IPS DF 19.7 (cell line): ENCODE results near the gene TBC1D1.

Source experiments
- DNase-seq: peaks from one replicate; pipeline ENCODE4 v3.0.0-alpha.2; 2013; ENCODE audit warnings: low read depth, low spot score

The TBC1D1 gene

GRCh38 chr4:38166768-38167167 is 275.9 kb downstream of the TBC1D1 start:
- DNase-seq, result no peak

DNA sequence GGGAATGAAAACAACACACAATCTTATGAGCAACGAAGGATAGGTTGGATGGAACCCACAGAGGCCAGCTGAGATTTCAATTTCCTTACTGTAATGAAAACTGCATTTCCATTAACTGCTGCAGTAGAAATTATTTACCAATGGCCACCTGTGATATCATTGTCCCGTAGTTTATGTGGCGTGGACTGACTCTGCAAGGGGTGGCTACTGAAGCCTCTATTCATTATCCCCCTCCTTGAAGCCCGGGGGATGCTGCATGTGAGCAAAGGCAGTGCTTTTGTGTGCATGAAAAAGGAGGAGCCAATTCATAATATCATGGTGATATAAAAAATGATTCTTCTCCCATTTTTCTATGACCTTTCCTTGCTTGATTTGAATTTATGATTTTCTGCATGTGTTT is 277.1 kb downstream of the TBC1D1 start:
- DNase-seq, result no peak

- no peak for DNase-seq
Measured at GRCh38 chr4:38169524-38169923, 278.6 kb downstream of the TBC1D1 start.

DNA sequence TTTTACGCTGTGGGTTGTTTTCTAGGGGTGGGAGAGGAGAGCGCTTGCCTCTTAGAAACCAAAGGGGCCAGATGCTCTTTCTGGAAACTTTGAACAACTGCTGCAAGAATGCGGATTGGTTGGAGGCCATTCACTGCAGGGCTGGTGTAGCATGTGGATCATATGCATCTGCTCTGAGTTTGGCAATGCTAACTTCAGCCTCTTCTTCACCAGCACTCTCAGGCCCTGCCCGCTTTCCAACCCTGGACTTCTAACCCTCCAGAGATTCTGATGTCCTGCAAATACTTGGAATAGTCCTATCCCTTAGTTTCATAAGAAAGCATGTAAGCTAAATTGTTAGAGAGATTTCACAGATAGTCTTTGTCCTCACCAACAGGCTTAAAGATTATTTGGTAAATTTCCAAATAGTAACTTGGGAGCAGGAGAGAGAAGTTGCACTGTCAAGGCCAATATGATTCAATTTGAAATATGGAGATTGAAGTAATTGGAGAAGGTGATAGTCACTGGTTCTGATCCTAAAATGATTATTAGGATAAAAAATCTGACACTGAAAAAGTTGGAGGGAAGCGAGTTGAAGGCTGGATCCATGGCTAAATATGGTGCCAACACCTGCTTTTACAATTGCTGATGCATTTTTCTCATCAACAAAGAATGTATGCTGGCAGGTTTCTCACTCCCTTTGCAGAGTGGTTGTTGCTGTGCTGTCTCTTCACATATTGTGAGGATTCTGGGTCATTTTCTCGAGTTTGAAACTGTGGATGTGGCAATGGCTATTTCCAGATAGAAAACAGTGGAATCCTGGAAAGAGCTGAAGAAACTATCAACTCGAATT is 279.7 kb downstream of the TBC1D1 start:
- DNase-seq, result no peak

- no peak for DNase-seq
Measured at GRCh38 chr4:38172078-38172477, 281.2 kb downstream of the TBC1D1 start.

GRCh38 chr4:38173935-38174518 is 283.1 kb downstream of the TBC1D1 start:
- DNase-seq, result no peak

- DNase-seq, result no peak
Measured at GRCh38 chr4:38174801-38175200, 283.9 kb downstream of the TBC1D1 start.

GRCh38 chr4:38176165-38176564 is 285.3 kb downstream of the TBC1D1 start:
- no peak for DNase-seq

DNA sequence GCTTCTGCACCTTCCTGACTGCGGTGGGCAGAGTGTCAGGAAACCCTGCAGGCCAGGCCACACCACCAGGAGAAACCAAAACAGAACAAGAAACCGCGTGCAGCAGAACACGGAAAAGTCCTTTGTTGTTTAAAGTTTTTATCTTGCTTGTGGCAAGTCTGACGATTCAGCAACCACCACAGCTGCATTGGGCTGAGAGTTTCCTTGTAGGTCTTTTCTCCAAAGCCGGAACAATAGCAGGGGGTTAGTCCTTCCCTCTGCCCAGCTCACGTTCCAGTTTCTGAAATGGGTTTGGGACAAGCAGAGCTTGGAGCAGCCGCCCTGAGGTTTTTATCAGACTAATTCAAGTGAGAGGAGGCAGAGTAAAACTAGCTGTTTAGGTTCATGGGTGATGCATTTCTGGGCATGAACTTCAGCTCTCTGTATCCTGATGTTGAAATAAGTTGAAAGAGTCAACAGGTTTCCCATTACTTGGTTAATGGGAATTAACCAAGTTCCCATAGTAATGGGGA is 286.2 kb downstream of the TBC1D1 start:
- DNase-seq, result no peak

DNA sequence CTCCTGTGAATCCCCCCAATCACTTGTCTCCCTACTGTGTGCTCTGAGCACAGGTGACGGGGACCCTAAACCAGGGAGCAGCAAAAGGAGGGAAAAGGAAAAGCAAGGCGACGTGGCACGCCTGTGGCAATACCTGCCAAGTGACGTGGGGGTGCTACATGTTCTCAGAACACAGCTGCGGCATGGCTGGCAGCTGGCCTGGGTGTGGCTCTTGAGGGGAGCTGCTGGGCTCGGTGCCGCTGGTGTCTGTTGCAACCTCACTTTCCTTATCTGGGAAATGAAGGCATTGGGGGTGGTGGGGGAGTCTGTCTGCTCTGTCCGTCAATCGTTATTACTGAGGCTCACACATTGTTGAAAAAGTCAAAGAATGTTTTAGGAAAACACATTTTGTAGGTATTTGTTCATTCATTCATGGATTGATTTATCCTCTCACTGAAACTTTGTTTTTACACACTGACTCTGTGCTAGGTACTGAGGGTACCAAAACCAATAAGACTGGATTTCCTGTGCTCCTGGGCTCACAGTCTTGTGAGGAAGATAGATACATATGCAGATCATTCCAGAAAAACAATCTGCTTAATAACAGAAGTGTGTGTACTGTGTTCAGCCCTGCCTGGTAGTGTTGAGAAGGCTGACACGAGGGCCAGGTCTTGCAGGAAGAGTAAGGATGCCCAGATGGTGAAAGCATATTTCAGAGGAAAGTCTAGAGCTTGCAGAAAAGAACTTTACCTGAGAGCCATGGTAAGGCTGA is 286.9 kb downstream of the TBC1D1 start:
- DNase-seq, result no peak

DNA sequence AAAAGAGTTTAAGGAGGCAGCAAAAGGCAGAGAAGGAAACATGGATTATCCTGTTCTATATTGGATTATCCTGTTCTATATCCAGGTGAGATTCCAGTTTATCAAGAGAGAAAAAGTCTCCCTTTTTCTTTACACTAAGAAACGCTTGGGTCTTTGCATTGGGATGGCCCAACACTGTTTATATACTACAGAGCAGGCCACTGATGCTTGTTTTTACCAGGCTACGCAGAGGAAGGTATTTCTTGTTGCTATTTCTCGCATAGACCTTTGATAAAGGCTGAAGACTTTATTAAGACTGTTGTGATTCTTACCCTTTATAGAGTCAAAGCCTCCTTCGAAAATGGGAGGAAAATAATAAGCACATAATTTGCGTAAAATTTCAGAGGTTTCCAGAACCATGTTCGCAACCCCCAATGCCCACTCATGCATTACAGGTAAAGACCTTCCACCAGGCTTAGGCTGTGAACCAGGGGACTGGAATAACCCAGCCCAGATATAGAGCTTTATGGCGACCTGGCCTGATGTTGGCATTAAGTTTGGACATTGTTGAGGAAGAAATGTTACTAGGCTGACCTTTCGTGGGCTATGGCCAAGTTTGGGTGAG is 287.6 kb downstream of the TBC1D1 start:
- DNase-seq, result no peak

- no peak for DNase-seq
Measured at GRCh38 chr4:38179690-38180377, 288.9 kb downstream of the TBC1D1 start.

- DNase-seq, result no peak
Measured at GRCh38 chr4:38180456-38180855, 289.6 kb downstream of the TBC1D1 start.

DNA sequence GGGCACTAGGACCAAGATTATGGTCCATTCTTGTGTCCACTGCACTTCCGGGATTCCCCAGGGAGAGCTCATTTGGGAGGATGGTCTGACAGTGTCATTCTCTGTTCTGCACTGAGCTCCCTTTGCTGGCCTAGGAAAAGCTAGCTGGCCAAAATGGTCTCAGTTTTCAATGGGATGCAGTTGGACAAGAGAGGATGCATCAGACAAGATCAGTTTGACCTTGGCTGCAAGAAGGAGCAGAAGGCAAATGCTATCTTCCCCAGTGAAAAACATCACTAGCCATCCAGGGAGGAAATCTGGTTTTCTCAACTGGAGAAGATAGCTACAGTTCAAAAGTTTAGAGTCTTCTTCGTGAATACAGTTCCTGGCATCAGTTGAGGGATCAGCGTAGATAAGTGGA is 290.4 kb downstream of the TBC1D1 start:
- no peak for DNase-seq

DNA sequence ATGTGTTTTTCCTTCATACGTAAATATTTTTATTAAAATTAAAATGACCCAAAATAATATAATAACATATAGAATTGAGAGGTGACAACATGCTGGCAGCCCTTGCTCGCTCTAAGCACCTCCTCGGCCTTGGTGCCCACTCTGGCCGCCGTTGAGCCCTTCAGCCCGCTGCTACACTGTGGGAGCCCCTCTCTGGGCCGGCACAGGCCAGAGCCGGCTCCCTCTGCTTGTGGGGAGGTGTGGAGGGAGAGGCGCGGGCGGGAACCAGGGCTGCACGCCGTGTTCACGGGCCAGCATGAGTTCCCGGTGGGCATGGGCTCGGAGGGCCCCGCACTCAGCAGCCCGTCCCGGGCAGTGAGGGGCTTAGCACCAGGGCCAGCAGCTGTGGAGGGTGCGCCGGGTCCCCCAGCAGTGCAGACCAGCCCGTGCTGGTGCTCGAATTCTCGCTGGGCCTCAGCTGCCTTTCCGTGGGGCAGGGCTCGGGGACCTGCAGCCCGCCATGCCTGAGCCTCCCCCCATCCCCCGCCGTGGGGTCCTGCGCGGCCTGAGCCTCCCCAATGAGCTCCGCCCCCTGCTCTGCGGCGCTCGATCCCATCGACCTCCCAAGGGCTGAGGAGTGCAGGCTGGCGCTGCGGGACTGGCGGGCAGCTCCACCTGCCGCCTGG is 291.6 kb downstream of the TBC1D1 start:
- DNase-seq, result no peak

DNA sequence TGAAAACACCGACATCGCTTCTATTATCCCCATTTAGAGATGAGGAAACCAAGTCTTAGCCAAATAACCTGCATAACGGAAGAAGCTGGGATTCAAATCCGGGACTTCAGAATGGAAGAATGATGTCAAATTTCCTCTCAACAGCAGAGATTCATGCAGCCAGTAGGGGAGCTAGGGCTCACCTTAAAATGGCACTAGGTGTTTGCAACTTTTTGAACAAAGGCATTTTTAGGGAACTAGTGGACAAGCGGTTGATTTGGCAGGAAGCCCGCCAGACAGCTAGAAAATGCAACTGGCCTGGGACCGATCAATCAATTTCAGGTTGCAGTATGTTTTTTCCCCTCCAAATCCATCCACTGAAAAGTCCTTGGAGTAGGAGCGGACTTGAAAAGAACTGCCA is 293.5 kb downstream of the TBC1D1 start:
- no peak for DNase-seq

DNA sequence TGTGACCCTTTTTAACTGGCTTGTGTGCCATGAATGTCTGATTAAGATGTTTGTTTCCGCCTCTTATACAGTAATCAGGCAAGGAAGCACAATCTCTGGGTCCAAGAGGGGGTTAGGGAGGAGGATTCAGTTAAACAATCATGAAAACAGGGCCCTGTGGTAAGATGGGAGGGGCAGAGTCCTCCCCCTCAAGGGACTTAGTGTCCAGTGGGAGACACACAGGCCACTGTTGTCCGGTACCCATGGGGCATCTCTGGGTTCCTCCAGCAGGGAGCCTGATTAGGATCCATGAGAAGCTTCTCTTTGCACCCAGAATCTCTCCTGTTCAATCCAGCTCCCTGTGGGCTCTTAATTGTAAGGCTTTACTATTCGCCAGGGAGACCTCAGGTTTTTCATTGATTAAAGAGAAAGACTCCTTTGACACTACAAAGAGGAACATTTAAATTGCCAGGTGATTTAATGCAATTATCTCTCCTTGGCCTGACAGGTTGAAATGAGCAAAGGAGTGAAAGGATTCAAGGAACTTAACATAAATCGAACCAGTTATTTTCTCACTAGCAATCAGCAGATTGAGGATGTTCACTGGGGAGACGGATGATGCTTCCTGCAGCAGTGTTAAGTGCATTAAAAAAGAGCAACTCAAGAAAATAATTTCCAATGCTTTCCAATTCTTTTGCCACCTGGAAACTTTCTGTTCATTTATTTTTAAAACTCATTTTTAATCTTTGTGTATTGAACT is 294.7 kb downstream of the TBC1D1 start:
- DNase-seq, result no peak

GRCh38 chr4:38188136-38188535 is 297.3 kb downstream of the TBC1D1 start:
- no peak for DNase-seq

GRCh38 chr4:38188631-38189101 is 297.8 kb downstream of the TBC1D1 start:
- DNase-seq, result no peak
